GM12878 (cell line): ENCODE data around the gene FOSL1. TPM values are rescaled to one million over a fixed set of nuclear protein-coding genes. Genes with fewer than 3 reads are reported as not detected.

ENCODE experiments used
- ATAC-seq: fragments of 200-7000 bp; cut with Tn5 transposase; 3 replicates; pipeline ENCODE4 v1.9.1; 2020; ENCODE audit warnings: mild to moderate bottlenecking, moderate library complexity
- BruUV-seq: library from RNA; stranded (reverse); fragments of 400-500 nt; replicated peaks from 2 replicates; lab custom pipeline; 2021; lab: Mats Ljungman, UMichigan
- CTCF ChIA-PET: fragments of 300-600 bp; sonication (Branson Sonifier 250); formaldehyde crosslinking; extraction: SDS; loops from one replicate; lab custom pipeline; 2021; ENCODE audit warnings: inconsistent platforms; lab: Yijun Ruan, JAX
- POLR2A ChIA-PET: fragments of 350-600 bp; formaldehyde crosslinking; extraction: SDS; loops from one replicate; lab custom pipeline; 2021; ENCODE audit warnings: inconsistent platforms; lab: Charles Lee
- RAD21 ChIA-PET: fragments of 300-600 bp; sonication (Branson Sonifier 250); formaldehyde crosslinking; loops from one replicate; lab custom pipeline; 2023; ENCODE audit warnings: antibody characterized with exemption; ENCODE audit not compliant: unreplicated experiment; lab: Charles Lee
- SMC1A ChIA-PET: fragments of 300-600 bp; sonication (Branson Sonifier 250); formaldehyde crosslinking; loops from one replicate; lab custom pipeline; 2023; ENCODE audit not compliant: unreplicated experiment, uncharacterized antibody; lab: Charles Lee
- DNase-seq: peaks from one replicate; pipeline ENCODE4 v3.0.0-alpha.2; 2011; ENCODE audit warnings: low read depth, low spot score
- FAIRE-seq: peaks from 3 replicates; lab custom pipeline; 2011; peaks lifted over from hg19 to GRCh38; lab: Jason Lieb, UNC
- H2AFZ ChIP-seq: 2 replicates; pipeline ENCODE4 v1.6.0; 2011; ENCODE audit warnings: low read depth, low read length, control low read depth; ENCODE audit not compliant: control insufficient read depth
- H3K27ac ChIP-seq: 2 replicates; pipeline ENCODE4 v1.5.1; 2011; ENCODE audit warnings: control low read depth; ENCODE audit not compliant: control insufficient read depth, insufficient read depth
- H3K27me3 ChIP-seq, 2 experiments: replicated peaks in 1 of 2; 2 replicates each; pipeline versions ENCODE4 v1.6.0 to v1.6.1; 2011; ENCODE audit warnings: low read length in 1 of 2; ENCODE audit not compliant: control insufficient read depth in 2 of 2, insufficient read depth in 2 of 2
- H3K36me3 ChIP-seq, 2 experiments: 2 replicates each; pipeline ENCODE4 v1.5.1; 2011; ENCODE audit warnings: low read length in 1 of 2; ENCODE audit not compliant: control insufficient read depth in 2 of 2, insufficient read depth in 2 of 2
- H3K4me1 ChIP-seq: 2 replicates; pipeline ENCODE4 v1.6.1; 2011; ENCODE audit warnings: mild to moderate bottlenecking, low read length, moderate library complexity, mixed read lengths; ENCODE audit not compliant: control insufficient read depth, insufficient read depth
- H3K4me2 ChIP-seq: 2 replicates; pipeline ENCODE4 v1.6.0; 2011; ENCODE audit warnings: control low read depth; ENCODE audit not compliant: control insufficient read depth, insufficient read depth
- H3K4me3 ChIP-seq: fragments of 200-600 bp; sonication (generic); 2 replicates; pipeline ENCODE4 v1.5.1; 2016
- H3K79me2 ChIP-seq: 2 replicates; pipeline ENCODE4 v1.6.0; 2011; ENCODE audit warnings: low read length; ENCODE audit not compliant: control insufficient read depth, insufficient read depth
- H3K9ac ChIP-seq: 2 replicates; pipeline ENCODE4 v1.8.0; 2011; ENCODE audit warnings: low read length, control low read depth, mixed read lengths; ENCODE audit not compliant: control insufficient read depth, insufficient read depth
- H3K9me3 ChIP-seq: replicated peaks from 3 replicates; pipeline ENCODE4 v1.5.1; 2011; ENCODE audit warnings: mild to moderate bottlenecking, low read length; ENCODE audit not compliant: control insufficient read depth, insufficient read depth
- H4K20me1 ChIP-seq: 2 replicates; pipeline ENCODE4 v1.6.0; 2011; ENCODE audit not compliant: control insufficient read depth, insufficient read depth
- BCLAF1 ChIP-seq: fragments of 450-650 bp; IDR thresholded peaks from 2 replicates; pipeline ENCODE4 v1.6.1; 2017; ENCODE audit warnings: antibody characterized with exemption, mild to moderate bottlenecking, moderate library complexity
- HDAC6 ChIP-seq: fragments of 200-600 bp; sonication (generic); IDR thresholded peaks from one replicate; pipeline ENCODE4 v1.8.0; 2017; ENCODE audit warnings: antibody characterized with exemption; ENCODE audit not compliant: unreplicated experiment
- HDGF ChIP-seq: fragments of 450-650 bp; IDR thresholded peaks from 2 replicates; pipeline ENCODE4 v1.6.1; 2016; ENCODE audit warnings: antibody characterized with exemption
- MEF2B ChIP-seq: fragments of 450-650 bp; IDR thresholded peaks from 2 replicates; pipeline ENCODE4 v1.6.1; 2018; ENCODE audit warnings: mild to moderate bottlenecking, moderate library complexity; ENCODE audit not compliant: partially characterized antibody, poor library complexity, severe bottlenecking
- NFYA ChIP-seq: IDR thresholded peaks from 2 replicates; pipeline ENCODE4 v1.6.1; 2011; ENCODE audit warnings: low read depth, mild to moderate bottlenecking, low read length, improper control_type of control experiment, borderline replicate concordance
- RCOR1 ChIP-seq: conservative IDR thresholded peaks from 2 replicates; pipeline ENCODE4 v1.6.1; 2012; ENCODE audit warnings: low read depth, low read length, improper control_type of control experiment
- RELB ChIP-seq: fragments of 450-650 bp; IDR thresholded peaks from 2 replicates; pipeline ENCODE4 v1.6.1; 2017; ENCODE audit warnings: low read depth, mild to moderate bottlenecking, moderate library complexity
- SMAD1 ChIP-seq: fragments of 450-650 bp; IDR thresholded peaks from 2 replicates; pipeline ENCODE4 v1.6.1; 2018; ENCODE audit warnings: mild to moderate bottlenecking, low read depth; ENCODE audit not compliant: partially characterized antibody
- STAT1 ChIP-seq: fragments of 450-650 bp; conservative IDR thresholded peaks from 2 replicates; pipeline ENCODE4 v1.6.1; 2014; ENCODE audit warnings: antibody characterized with exemption, mild to moderate bottlenecking
- TBL1XR1 ChIP-seq: IDR thresholded peaks from 2 replicates; pipeline ENCODE4 v1.6.1; 2012; ENCODE audit warnings: low read depth, low read length, improper control_type of control experiment
- TCF7 ChIP-seq: IDR thresholded peaks from 2 replicates; pipeline ENCODE4 v1.6.1; 2014; ENCODE audit warnings: antibody characterized with exemption, borderline replicate concordance
- ZNF622 ChIP-seq: fragments of 450-650 bp; IDR thresholded peaks from 2 replicates; pipeline ENCODE4 v1.6.1; 2017; ENCODE audit warnings: mild to moderate bottlenecking, inconsistent platforms
- ZSCAN29 ChIP-seq: fragments of 450-650 bp; IDR thresholded peaks from 2 replicates; pipeline ENCODE4 v1.6.1; 2017; ENCODE audit warnings: mild to moderate bottlenecking, moderate library complexity
- WGBS: methylation state at CpG from one replicate; pipeline ENCODE4 v1.1.6; 2016; ENCODE audit warnings: low lambda C conversion rate; ENCODE audit not compliant: insufficient replicate concordance, insufficient coverage; ENCODE audit errors: missing lambda C conversion rate; 5-methylcytosine and 5-hydroxymethylcytosine counted together
- in situ Hi-C: fragments of 300-500 bp; cut with MboI; formaldehyde crosslinking; loops from 9 replicates; pipeline ENCODE4 v1.14.3; 2018; ENCODE audit warnings: mixed read lengths
- intact Hi-C: fragments of 100-400 bp; cut with micrococcal nuclease; formaldehyde crosslinking; loops from one replicate; pipeline ENCODE4 v1.14.2; 2022; ENCODE audit not compliant: unreplicated experiment
- polyA plus RNA-seq, 11 experiments: library from polyadenylated mRNA; depleted of rRNA in 4 of 11; unstranded in 6 of 11; stranded (reverse) in 5 of 11; fragments of >200 nt; fragmentation: Nextera tagmentation in 4 of 11; fragmentation: Illumina TruSeq in 1 of 11; extraction: Ambion mirVana in 4 of 11; extraction: Trizol in 1 of 11; gene quantifications; 1 replicate in 1 of 11; 2 replicates in 10 of 11; pipeline versions ENCODE4 v1.2.1 to v1.2.3, GENCODE V29; 2011 to 2016; ENCODE audit warnings: inconsistent platforms in 2 of 11, missing spikeins in 2 of 11, low read depth in 1 of 11
- total RNA-seq, 4 experiments: library from RNA; depleted of rRNA in 3 of 4; stranded (reverse); fragments of >200 nt in 3 of 4; fragmentation: Illumina TruSeq in 1 of 4; extraction: Trizol in 1 of 4; gene quantifications; 2 replicates each; pipeline versions ENCODE4 v1.2.1 to v1.2.3, GENCODE V29; 2013 to 2021

FOSL1 gene
- total and polyA plus RNA-seq, 10 of the 15 experiments (the other 5 are each of a cell fraction or from before 2014, with no cell fraction given): 0.82 to 5.4 (median 2.1) TPM

GRCh38 chr11:65941720-65942310 is 41.6 kb upstream of the FOSL1 start:
- in situ Hi-C loops (no loop called here), intact Hi-C loops (no loop called here)
- Histone ChIP-seq H3K36me3 (no peaks in the 10 kb centered on the region), H3K4me2 (no peak overlapping the region), H3K9ac (no peak overlapping the region), H3K79me2 (no peaks in the 10 kb centered on the region), H3K4me1 (peaks cover 8% of the 10 kb centered on the region), H3K27me3 (no peaks in the 10 kb centered on the region), H2AFZ (peak overlapping the region; percentile 57), H4K20me1 (no peaks in the 10 kb centered on the region), H3K9me3 (no peaks in the 10 kb centered on the region), H3K27ac (no peak overlapping the region), H3K4me3 (no peak overlapping the region)
- ATAC-seq (no peak; the same call in 2 of the 3 replicates), DNase-seq (no peak), FAIRE-seq (no peak)
- RAD21 ChIA-PET: no interaction called here
- POLR2A ChIA-PET: interaction anchor here (0.7 to 1.0 kb wide), 2 partner anchors 231 to 1085 kb away, joined by 3 to 5 read pairs; no protein-coding TSS in a partner anchor
- no peak for TF ChIP-seq TBL1XR1
- no peak for TF ChIP-seq HDGF
- no peak for TF ChIP-seq SMAD1
- TF ChIP-seq ZSCAN29: no peak
- TF ChIP-seq HDAC6: no peak
- no peak for TF ChIP-seq BCLAF1
- TF ChIP-seq NFYA: no peak
- TF ChIP-seq ZNF622: no peak
- TF ChIP-seq STAT1: no peak
- TF ChIP-seq TCF7: no peak
- no peak for TF ChIP-seq RCOR1
- no peak for TF ChIP-seq MEF2B
- no peak for TF ChIP-seq RELB
- WGBS: 54% methylated on average over 9 of the region's 9 CpGs
- CTCF ChIA-PET: interaction anchor here (1.1 to 2.5 kb wide), 3 partner anchors 9 to 57 kb away, joined by 3 to 8 read pairs (median 6); no protein-coding TSS in a partner anchor
- BruUV-seq: no TSS peak
- SMC1A ChIA-PET: interaction anchor here (2.0 kb wide), 1 partner anchor 14 kb away, joined by 8 read pairs; no protein-coding TSS in a partner anchor
